Colon (tissue), 2 donors: Measurements from ENCODE around the gene KREMEN2.

Source experiments
- FAIRE-seq: peaks from 2 replicates; lab custom pipeline; 2012; peaks lifted over from hg19 to GRCh38; lab: Jason Lieb, UNC
- donor health status: control.
- donor health status: control.

KREMEN2 gene

GRCh38 chr16:3003582-3004270 is 39.7 kb downstream of the KREMEN2 start:
- FAIRE-seq, result no peak

GRCh38 chr16:3004319-3004718 is 40.2 kb downstream of the KREMEN2 start:
- no peak for FAIRE-seq

GRCh38 chr16:3004781-3005284 is 40.8 kb downstream of the KREMEN2 start:
- no peak for FAIRE-seq

GRCh38 chr16:3007059-3007956 is 43.2 kb downstream of the KREMEN2 start:
- FAIRE-seq, result no peak

GRCh38 chr16:3007957-3008689 is 44.0 kb downstream of the KREMEN2 start:
- FAIRE-seq, result no peak

GRCh38 chr16:3008690-3009037 is 44.6 kb downstream of the KREMEN2 start:
- FAIRE-seq, result no peak

GRCh38 chr16:3009568-3010390 is 45.7 kb downstream of the KREMEN2 start:
- no peak for FAIRE-seq

- no peak for FAIRE-seq
Observed at GRCh38 chr16:3010510-3010909, 46.4 kb downstream of the KREMEN2 start.

- FAIRE-seq, result no peak
Observed at GRCh38 chr16:3012246-3012645, 48.2 kb downstream of the KREMEN2 start.

- no peak for FAIRE-seq
Observed at GRCh38 chr16:3012828-3013420, 48.8 kb downstream of the KREMEN2 start, which contains the start of gene CLDN9. Gene CLDN9 (plus strand): TSS chr16:3012923. CDS start chr16:3013363, 440 bp downstream.

- no peak for FAIRE-seq
Observed at GRCh38 chr16:3013491-3013951, 49.4 kb downstream of the KREMEN2 start.

- FAIRE-seq, result no peak
Observed at GRCh38 chr16:3013998-3014690, 50.1 kb downstream of the KREMEN2 start.

GRCh38 chr16:3014971-3015370 is 50.9 kb downstream of the KREMEN2 start:
- FAIRE-seq, result no peak

GRCh38 chr16:3015865-3016521 is 51.9 kb downstream of the KREMEN2 start:
- FAIRE-seq, result no peak

GRCh38 chr16:3017344-3017743 is 53.3 kb downstream of the KREMEN2 start:
- FAIRE-seq, result no peak
